ENCODE measurements around the gene ETV6.

Gene ETV6

GRCh38 chr12:11660624-11661023 is 11.2 kb downstream of the ETV6 start:
- FAIRE-seq (no peak), DNase-seq (ENCODE audit: insufficient read length) (no peak)
- TF ChIP-seq POLR2A (IDR thresholded peaks at IDR 0.05; ENCODE audit: low read depth, low read length) (no peak), TAF1 (IDR thresholded peaks at IDR 0.05; ENCODE audit: borderline replicate concordance, low read depth, low read length) (no peak), POLR2AphosphoS5 (IDR thresholded peaks at IDR 0.05; ENCODE audit: low read depth, low read length) (no peak)

DNA sequence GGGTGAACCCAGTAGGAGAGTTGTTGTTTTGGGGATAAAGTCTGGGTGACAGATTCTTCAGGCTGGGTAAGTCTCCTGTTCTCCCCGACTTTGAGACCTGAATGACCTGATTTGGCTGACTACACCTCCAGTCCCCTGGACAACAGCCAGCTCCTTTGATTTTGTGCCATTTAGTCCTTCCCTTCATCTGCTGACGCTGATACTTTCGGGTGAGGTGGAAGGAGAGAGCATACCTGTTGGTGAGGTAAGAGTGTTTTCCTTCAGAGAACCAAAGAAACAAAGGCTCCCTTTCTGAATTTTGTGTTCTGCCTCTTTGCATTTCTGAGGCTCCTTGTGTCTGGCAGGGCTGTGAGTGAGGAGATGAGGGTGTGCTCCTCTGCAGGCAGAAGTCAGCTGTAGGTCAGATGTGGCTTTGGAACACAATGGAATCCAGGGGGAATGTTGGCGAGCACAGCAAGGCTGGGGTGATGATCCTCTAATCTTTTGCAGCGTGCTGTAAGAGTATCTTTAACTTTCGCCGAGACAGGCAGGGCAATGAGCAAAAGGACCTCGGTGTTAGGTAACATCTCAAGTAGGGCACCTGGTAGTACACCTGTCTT is 12.1 kb downstream of the ETV6 start:
- FAIRE-seq (no peak), DNase-seq (ENCODE audit: insufficient read length) (no peak)
- TF ChIP-seq POLR2AphosphoS5 (IDR thresholded peaks at IDR 0.05; ENCODE audit: low read depth, low read length), result no peak
- TF ChIP-seq TAF1 (IDR thresholded peaks at IDR 0.05; ENCODE audit: borderline replicate concordance, low read depth, low read length), result no peak
- TF ChIP-seq POLR2A (IDR thresholded peaks at IDR 0.05; ENCODE audit: low read depth, low read length), result no peak

DNA sequence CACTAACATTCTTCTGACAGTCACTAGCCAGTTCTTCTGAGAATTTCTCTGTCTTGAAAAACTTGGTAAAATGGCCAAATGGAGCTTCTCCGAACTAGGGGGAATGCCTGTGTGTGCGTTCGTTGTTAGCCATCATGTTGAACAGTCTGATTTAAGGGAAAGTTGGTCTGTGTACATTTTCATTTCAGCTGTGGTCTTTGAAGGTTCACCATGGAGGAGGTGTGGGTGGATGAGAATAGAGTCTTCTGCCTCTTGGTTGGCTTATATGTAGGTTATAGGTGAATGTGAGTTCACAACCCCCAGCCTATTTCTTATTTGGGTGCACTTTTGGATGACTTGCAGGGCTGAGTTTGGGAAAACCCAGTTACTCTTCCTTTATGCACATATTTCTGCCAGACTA is 12.9 kb downstream of the ETV6 start:
- no peak for DNase-seq (ENCODE audit: insufficient read length)
- no peak for FAIRE-seq

DNA sequence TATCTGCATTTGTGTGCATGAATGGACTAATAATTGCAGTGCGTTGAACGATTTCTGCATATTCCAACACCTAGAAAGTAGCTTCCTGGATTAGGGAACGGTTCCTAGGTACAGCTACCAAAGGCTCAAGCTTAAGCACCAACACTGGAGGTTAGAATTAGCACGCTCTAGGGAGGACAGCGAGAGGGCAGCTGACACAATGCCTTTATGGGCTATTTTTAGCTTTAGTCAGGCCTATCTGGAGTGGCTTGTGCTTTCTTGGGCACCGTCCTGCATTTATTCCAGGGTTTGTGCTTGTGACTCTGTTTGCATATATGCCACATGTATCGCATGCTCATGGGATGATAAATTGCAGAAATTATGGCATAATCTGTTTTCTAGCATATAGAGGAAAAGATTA is 13.7 kb downstream of the ETV6 start:
- no peak for FAIRE-seq
- no peak for DNase-seq (ENCODE audit: insufficient read length)
- no peak for TF ChIP-seq TAF1 (IDR thresholded peaks at IDR 0.05; ENCODE audit: borderline replicate concordance, low read depth, low read length)
- TF ChIP-seq POLR2AphosphoS5 (IDR thresholded peaks at IDR 0.05; ENCODE audit: low read depth, low read length), result no peak
- no peak for TF ChIP-seq POLR2A (IDR thresholded peaks at IDR 0.05; ENCODE audit: low read depth, low read length)

More for the DNA sequence above, 12.9 kb downstream of the ETV6 start:
- TF ChIP-seq POLR2AphosphoS5 (IDR thresholded peaks at IDR 0.05; ENCODE audit: low read depth, low read length) (no peak), TAF1 (IDR thresholded peaks at IDR 0.05; ENCODE audit: borderline replicate concordance, low read depth, low read length) (no peak), POLR2A (IDR thresholded peaks at IDR 0.05; ENCODE audit: low read depth, low read length) (no peak)

GRCh38 chr12:11664101-11664500 is 14.6 kb downstream of the ETV6 start:
- TF ChIP-seq POLR2A (IDR thresholded peaks at IDR 0.05; ENCODE audit: low read depth, low read length) (no peak), TAF1 (IDR thresholded peaks at IDR 0.05; ENCODE audit: borderline replicate concordance, low read depth, low read length) (no peak)
- no peak for FAIRE-seq
- no peak for DNase-seq (ENCODE audit: insufficient read length)

GRCh38 chr12:11666131-11667050 is 16.9 kb downstream of the ETV6 start:
- FAIRE-seq (no peak), DNase-seq (ENCODE audit: insufficient read length) (no peak)
- TF ChIP-seq POLR2AphosphoS5 (IDR thresholded peaks at IDR 0.05; ENCODE audit: low read depth, low read length) (no peak), TAF1 (IDR thresholded peaks at IDR 0.05; ENCODE audit: borderline replicate concordance, low read depth, low read length) (no peak), POLR2A (IDR thresholded peaks at IDR 0.05; ENCODE audit: low read depth, low read length) (peak; percentile 27; the same call in 1 of the 2 replicates)

DNA sequence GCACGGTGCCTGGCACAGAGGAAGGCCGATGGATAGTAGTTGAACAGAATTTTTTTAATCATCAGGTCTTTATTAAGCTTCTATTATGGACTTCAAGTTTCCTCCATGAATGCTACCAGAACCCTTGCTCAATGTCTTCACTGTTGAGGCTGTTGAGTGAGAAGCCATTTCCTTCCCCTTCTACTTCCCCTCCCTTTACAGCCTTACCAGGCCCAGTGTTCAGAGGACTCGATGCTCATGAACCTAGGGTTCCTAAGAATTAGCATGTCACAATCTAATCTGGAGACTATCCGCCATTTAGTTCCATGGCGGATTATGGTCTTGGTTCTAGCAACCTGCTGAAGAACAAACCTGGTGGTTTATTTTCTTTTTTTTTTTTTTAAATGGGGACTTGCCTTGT is 17.7 kb downstream of the ETV6 start:
- no peak for DNase-seq (ENCODE audit: insufficient read length)
- FAIRE-seq, result no peak
- TF ChIP-seq POLR2A (IDR thresholded peaks at IDR 0.05; ENCODE audit: low read depth, low read length), result no peak
- no peak for TF ChIP-seq POLR2AphosphoS5 (IDR thresholded peaks at IDR 0.05; ENCODE audit: low read depth, low read length)
- TF ChIP-seq TAF1 (IDR thresholded peaks at IDR 0.05; ENCODE audit: borderline replicate concordance, low read depth, low read length), result no peak

DNA sequence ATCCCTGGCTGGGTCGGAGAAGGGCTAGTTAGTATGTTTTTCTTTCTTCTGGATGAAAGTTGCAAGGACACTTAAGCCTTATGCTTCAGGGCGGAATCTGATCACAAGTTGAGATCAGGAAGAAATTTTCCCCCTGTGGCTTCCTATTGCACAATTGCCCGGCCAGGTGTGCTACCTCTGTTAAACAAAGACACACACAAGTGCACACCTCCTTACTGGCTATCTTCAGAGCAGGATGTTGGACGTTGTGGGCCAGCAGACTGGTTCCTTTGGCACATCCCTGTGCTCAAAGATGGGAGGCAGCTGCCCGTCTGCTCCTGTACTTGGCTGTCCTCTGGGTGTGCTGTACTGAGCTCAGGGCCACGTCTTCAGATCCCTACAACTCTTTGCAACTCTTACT is 19.1 kb downstream of the ETV6 start:
- no peak for DNase-seq (ENCODE audit: insufficient read length)
- no peak for FAIRE-seq
- TF ChIP-seq POLR2A (IDR thresholded peaks at IDR 0.05; ENCODE audit: low read depth, low read length) (no peak), TAF1 (IDR thresholded peaks at IDR 0.05; ENCODE audit: borderline replicate concordance, low read depth, low read length) (no peak), POLR2AphosphoS5 (IDR thresholded peaks at IDR 0.05; ENCODE audit: low read depth, low read length) (no peak)

DNA sequence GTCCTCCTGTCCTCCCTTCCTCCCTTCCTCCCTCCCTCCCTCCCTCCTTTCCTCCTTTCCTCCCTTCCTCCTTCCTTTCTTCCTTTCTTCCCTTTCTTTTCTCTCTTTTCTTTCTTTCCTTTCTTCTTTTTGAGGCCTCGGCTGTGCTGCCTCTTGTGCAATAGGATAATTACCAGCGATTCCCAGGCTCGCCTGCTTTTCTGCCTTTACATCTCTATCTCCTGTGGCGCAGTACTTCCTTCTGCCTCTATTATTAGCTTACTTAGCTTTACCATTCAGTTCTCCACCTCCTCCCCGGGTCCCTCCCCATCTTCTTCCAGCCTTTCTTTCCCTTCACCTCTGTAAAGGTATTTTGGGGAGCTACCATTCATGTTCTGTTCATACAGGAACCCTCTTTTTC is 19.9 kb downstream of the ETV6 start:
- no peak for DNase-seq (ENCODE audit: insufficient read length)
- no peak for FAIRE-seq
- no peak for TF ChIP-seq POLR2A (IDR thresholded peaks at IDR 0.05; ENCODE audit: low read depth, low read length)
- TF ChIP-seq POLR2AphosphoS5 (IDR thresholded peaks at IDR 0.05; ENCODE audit: low read depth, low read length), result no peak
- TF ChIP-seq TAF1 (IDR thresholded peaks at IDR 0.05; ENCODE audit: borderline replicate concordance, low read depth, low read length), result no peak

GRCh38 chr12:11672256-11673191 is 23.1 kb downstream of the ETV6 start:
- DNase-seq (ENCODE audit: insufficient read length), result no peak
- no peak for TF ChIP-seq POLR2A (IDR thresholded peaks at IDR 0.05; ENCODE audit: low read depth, low read length)
- TF ChIP-seq POLR2AphosphoS5 (IDR thresholded peaks at IDR 0.05; ENCODE audit: low read depth, low read length), result no peak
- no peak for TF ChIP-seq TAF1 (IDR thresholded peaks at IDR 0.05; ENCODE audit: borderline replicate concordance, low read depth, low read length)
- no peak for FAIRE-seq

Measured in GM12892 (cell line).